PC-9 (cell line): ENCODE measurements around the gene DYSF. TPM values are rescaled to one million over a fixed set of nuclear protein-coding genes. Genes with fewer than 3 reads are reported as not detected.

Source experiments
- BruUV-seq: library from RNA; stranded (reverse); fragments of 400-500 nt; replicated peaks from 2 replicates; lab custom pipeline; 2021; lab: Mats Ljungman, UMichigan
- CTCF ChIA-PET: fragments of 300-600 bp; sonication (Branson Sonifier 250); formaldehyde crosslinking; loops from one replicate; lab custom pipeline; 2022; ENCODE audit warnings: antibody characterized with exemption; lab: Charles Lee
- POLR2A ChIA-PET: fragments of 300-600 bp; sonication (Branson Sonifier 250); formaldehyde crosslinking; loops from one replicate; lab custom pipeline; 2022; ENCODE audit warnings: antibody characterized with exemption; ENCODE audit not compliant: unreplicated experiment; lab: Charles Lee
- DNase-seq, 2 experiments: peaks; one replicate each; pipeline versions ENCODE4 v3.0.0 to v3.0.0-alpha.2; 2015 to 2022; ENCODE audit warnings: mixed read lengths in 1 of 2
- H2AFZ ChIP-seq: fragments of 200-600 bp; sonication (generic); 2 replicates; pipeline ENCODE4 v1.8.1; 2017; ENCODE audit warnings: antibody characterized with exemption
- H3F3A ChIP-seq: fragments of 200-600 bp; sonication (generic); 2 replicates; pipeline ENCODE4 v1.8.1; 2017; ENCODE audit warnings: antibody characterized with exemption, mild to moderate bottlenecking, low read depth; ENCODE audit not compliant: insufficient read depth
- H3K27ac ChIP-seq: fragments of 200-600 bp; sonication (generic); 2 replicates; pipeline ENCODE4 v1.6.1; 2016; ENCODE audit warnings: mixed run types
- H3K27me3 ChIP-seq: fragments of 200-600 bp; sonication (generic); 2 replicates; pipeline ENCODE4 v1.6.1; 2016; ENCODE audit warnings: low read depth, mixed run types; ENCODE audit not compliant: insufficient read depth
- H3K36me3 ChIP-seq: fragments of 200-600 bp; sonication (generic); 2 replicates; pipeline ENCODE4 v1.6.1; 2016; ENCODE audit warnings: low read depth, mixed run types
- H3K4me1 ChIP-seq: fragments of 200-600 bp; sonication (generic); replicated peaks from 2 replicates; pipeline ENCODE4 v1.6.1; 2016; ENCODE audit warnings: mixed run types; ENCODE audit not compliant: insufficient read depth
- H3K4me2 ChIP-seq: fragments of 200-600 bp; sonication (generic); 2 replicates; pipeline ENCODE4 v1.6.1; 2017; ENCODE audit warnings: mixed run types
- H3K4me3 ChIP-seq: fragments of 200-600 bp; sonication (generic); 2 replicates; pipeline ENCODE4 v1.6.1; 2016; ENCODE audit warnings: mixed run types
- H3K79me2 ChIP-seq: fragments of 200-600 bp; sonication (generic); 2 replicates; pipeline ENCODE4 v1.6.1; 2017; ENCODE audit warnings: low read depth, mixed run types
- H3K9me2 ChIP-seq: fragments of 200-600 bp; sonication (generic); 2 replicates; pipeline ENCODE4 v1.8.1; 2017; ENCODE audit warnings: mild to moderate bottlenecking; ENCODE audit not compliant: insufficient read depth
- H3K9me3 ChIP-seq: fragments of 200-600 bp; sonication (generic); 2 replicates; pipeline ENCODE4 v1.8.1; 2016; ENCODE audit warnings: low read depth; ENCODE audit not compliant: insufficient read depth
- H4K20me1 ChIP-seq: fragments of 200-600 bp; sonication (generic); 2 replicates; pipeline ENCODE4 v1.8.1; 2017; ENCODE audit not compliant: insufficient read depth
- EZH2 ChIP-seq: fragments of 200-600 bp; sonication (generic); IDR thresholded peaks from 2 replicates; pipeline ENCODE4 v1.8.0; 2017; ENCODE audit warnings: antibody characterized with exemption, low read depth
- intact Hi-C: fragments of 100-400 bp; cut with micrococcal nuclease; formaldehyde crosslinking; loops from one replicate; pipeline ENCODE4 v1.10.0; 2022; ENCODE audit not compliant: unreplicated experiment
- total RNA-seq: library from RNA; stranded (reverse); gene quantifications from 2 replicates; pipeline ENCODE4 v1.2.3, GENCODE V29; 2021
- TF ChIP-seq, protein P1 (sequence below): fragments of 200-600 bp; sonication (generic); conservative IDR thresholded peaks from 2 replicates; pipeline ENCODE4 v1.6.1; 2017; ENCODE audit warnings: mixed run types, antibody characterized with exemption, mild to moderate bottlenecking, moderate library complexity

DYSF gene
- total RNA-seq, 1 experiment from 2014 or later, result 12.2 TPM

DNA sequence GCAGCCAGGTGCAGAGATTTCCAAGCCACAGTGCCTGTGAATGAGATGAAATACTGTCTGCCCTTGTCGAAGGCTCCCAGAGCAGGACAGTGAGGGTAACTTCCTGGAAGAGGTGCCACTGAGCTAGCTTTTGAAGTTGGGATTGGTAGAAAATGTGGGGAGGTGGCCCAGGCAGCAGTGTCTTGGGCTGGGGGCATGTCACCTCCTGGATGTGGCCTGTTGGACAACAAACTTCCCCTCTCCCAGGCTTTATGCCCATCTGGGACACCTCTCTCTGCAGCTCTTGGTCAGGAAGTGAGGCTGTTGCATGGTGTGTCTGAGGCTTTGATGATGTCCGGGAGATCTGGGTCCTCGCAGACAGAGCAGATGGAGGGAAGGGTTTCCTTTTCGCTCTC is 151.4 kb downstream of the DYSF start:
- no peaks in the 10 kb centered on the region for H4K20me1 ChIP-seq
- CTCF ChIA-PET, result no interaction called here

DNA sequence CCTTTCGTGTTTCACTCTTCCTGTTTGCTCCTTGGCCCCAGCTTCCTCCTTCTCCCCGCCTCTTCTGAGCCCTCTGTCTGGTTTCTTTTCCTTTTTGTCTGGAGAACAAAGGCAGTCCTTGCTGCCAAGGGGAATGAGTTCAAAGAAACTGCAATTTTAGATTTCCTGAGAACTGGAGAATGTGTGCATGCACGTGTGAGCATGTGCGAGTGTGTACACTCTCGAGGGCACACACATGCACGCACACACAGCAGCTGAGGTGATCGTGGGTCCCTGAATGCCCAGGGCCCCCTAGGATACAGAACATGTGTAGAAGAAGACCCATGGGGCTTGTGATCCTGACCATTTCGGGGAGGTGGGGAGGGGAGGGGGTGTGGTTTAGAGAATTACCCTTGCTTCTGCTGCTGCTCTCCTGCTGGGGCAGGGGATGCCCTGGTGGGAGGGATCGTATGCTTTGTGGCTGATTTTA is 151.8 kb downstream of the DYSF start:
- no peak for DNase-seq
- Histone ChIP-seq H3K4me1 (peaks cover 14% of the 10 kb centered on the region), H3K79me2 (no peaks in the 10 kb centered on the region), H3K36me3 (no peaks in the 10 kb centered on the region), H2AFZ (no peak overlapping the region), H3K9me3 (no peaks in the 10 kb centered on the region), H3K27ac (no peak overlapping the region), H3K9me2 (no peaks in the 10 kb centered on the region), H4K20me1 (no peaks in the 10 kb centered on the region), H3F3A (peaks cover 16% of the 10 kb centered on the region), H3K4me3 (no peak overlapping the region), H3K27me3 (no peaks in the 10 kb centered on the region), H3K4me2 (no peak overlapping the region)
- intact Hi-C loops, result loop anchor here (5.0 to 10.0 kb wide), 3 partner anchors 43 to 532 kb away; no protein-coding TSS in a partner anchor
- TF ChIP-seq, protein P1, sequence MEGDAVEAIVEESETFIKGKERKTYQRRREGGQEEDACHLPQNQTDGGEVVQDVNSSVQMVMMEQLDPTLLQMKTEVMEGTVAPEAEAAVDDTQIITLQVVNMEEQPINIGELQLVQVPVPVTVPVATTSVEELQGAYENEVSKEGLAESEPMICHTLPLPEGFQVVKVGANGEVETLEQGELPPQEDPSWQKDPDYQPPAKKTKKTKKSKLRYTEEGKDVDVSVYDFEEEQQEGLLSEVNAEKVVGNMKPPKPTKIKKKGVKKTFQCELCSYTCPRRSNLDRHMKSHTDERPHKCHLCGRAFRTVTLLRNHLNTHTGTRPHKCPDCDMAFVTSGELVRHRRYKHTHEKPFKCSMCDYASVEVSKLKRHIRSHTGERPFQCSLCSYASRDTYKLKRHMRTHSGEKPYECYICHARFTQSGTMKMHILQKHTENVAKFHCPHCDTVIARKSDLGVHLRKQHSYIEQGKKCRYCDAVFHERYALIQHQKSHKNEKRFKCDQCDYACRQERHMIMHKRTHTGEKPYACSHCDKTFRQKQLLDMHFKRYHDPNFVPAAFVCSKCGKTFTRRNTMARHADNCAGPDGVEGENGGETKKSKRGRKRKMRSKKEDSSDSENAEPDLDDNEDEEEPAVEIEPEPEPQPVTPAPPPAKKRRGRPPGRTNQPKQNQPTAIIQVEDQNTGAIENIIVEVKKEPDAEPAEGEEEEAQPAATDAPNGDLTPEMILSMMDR, result no peak
- TF ChIP-seq EZH2, result no peak
- ChIA-PET CTCF (no interaction called here), POLR2A (no interaction called here)
- no TSS peak for BruUV-seq

More for the DNA sequence above, 151.4 kb downstream of the DYSF start:
- H2AFZ ChIP-seq, result no peak overlapping the region
- H3K4me1 ChIP-seq, result peaks cover 13% of the 10 kb centered on the region
- no peaks in the 10 kb centered on the region for H3K9me2 ChIP-seq
- no TSS peak for BruUV-seq
- POLR2A ChIA-PET, result no interaction called here
- H3K27ac ChIP-seq, result no peak overlapping the region
- H3K79me2 ChIP-seq, result no peaks in the 10 kb centered on the region
- no peak overlapping the region for H3K4me3 ChIP-seq
- H3F3A ChIP-seq, result peaks cover 12% of the 10 kb centered on the region
- H3K9me3 ChIP-seq, result no peaks in the 10 kb centered on the region
- no peak for DNase-seq
- TF ChIP-seq EZH2, result no peak
- TF ChIP-seq, protein P1, result no peak
- H3K27me3 ChIP-seq, result no peaks in the 10 kb centered on the region
- intact Hi-C loops, result loop anchor here (5.0 to 10.0 kb wide), 3 partner anchors 42 to 533 kb away; no protein-coding TSS in a partner anchor
- H3K4me2 ChIP-seq, result no peak overlapping the region
- H3K36me3 ChIP-seq, result no peaks in the 10 kb centered on the region

DNA sequence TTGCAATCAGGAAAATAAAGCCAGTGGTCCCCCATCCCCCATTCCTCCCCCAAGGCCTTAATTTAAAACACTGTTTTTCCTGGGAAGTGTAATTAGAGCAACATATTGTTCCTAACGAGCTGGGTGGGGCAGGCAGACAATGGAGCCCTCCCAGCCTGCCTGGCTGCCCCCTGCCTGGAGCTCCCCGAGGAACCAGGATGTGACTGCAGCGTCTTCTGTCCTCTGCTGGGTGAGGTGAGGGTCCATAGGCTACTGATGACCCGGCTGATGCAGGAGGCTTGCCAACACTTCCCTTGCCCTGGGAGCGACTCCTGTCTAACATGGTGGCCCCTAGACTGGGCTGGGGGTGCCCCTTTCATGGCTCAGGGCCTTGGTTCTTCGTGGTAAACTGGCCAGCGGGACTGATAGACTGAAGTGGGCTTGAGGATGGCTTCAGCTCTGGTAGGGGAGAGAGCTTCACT is 152.4 kb downstream of the DYSF start:
- CTCF ChIA-PET, result interaction anchor here (0.7 kb wide), 1 partner anchor 10 kb away, joined by 13 read pairs; no protein-coding TSS in a partner anchor
- no peaks in the 10 kb centered on the region for H3K9me2 ChIP-seq
- H3K36me3 ChIP-seq, result no peaks in the 10 kb centered on the region
- H2AFZ ChIP-seq, result no peak overlapping the region
- H3K79me2 ChIP-seq, result no peaks in the 10 kb centered on the region
- POLR2A ChIA-PET, result no interaction called here
- no peak overlapping the region for H3K27ac ChIP-seq
- no peak overlapping the region for H3K4me2 ChIP-seq
- BruUV-seq, result no TSS peak
- intact Hi-C loops, result loop anchor here (5.0 to 10.0 kb wide), 3 partner anchors 44 to 531 kb away; no protein-coding TSS in a partner anchor
- peaks cover 14% of the 10 kb centered on the region for H3K4me1 ChIP-seq
- no peaks in the 10 kb centered on the region for H4K20me1 ChIP-seq
- no peaks in the 10 kb centered on the region for H3K27me3 ChIP-seq
- no peak for TF ChIP-seq EZH2
- TF ChIP-seq, protein P1, result no peak
- H3K9me3 ChIP-seq, result no peaks in the 10 kb centered on the region
- peaks cover 16% of the 10 kb centered on the region for H3F3A ChIP-seq
- H3K4me3 ChIP-seq, result no peak overlapping the region
- no peak for DNase-seq
